Brain microvascular endothelial cell (primary cell): Measurements from ENCODE around the gene FBXO10.
"Not testable (repeated sequence)": the region's sequence is repeated elsewhere in the genome, so short reads cannot be mapped to it uniquely, and the experiment has no call there.

ENCODE experiments used
- DNase-seq: peaks from one replicate; pipeline ENCODE4 v3.0.0-alpha.2; 2020
- H3K27ac ChIP-seq: fragments of 250-450 bp; sonication (Bioruptor Pico); 2 replicates; pipeline ENCODE4 v1.5.1; 2020; ENCODE audit warnings: mild to moderate bottlenecking, moderate library complexity
- H3K27me3 ChIP-seq: fragments of 250-450 bp; sonication (Bioruptor Pico); replicated peaks from 2 replicates; pipeline ENCODE4 v1.5.1; 2020; ENCODE audit warnings: mild to moderate bottlenecking
- H3K36me3 ChIP-seq: fragments of 250-450 bp; sonication (Bioruptor Pico); replicated peaks from 2 replicates; pipeline ENCODE4 v1.5.1; 2020; ENCODE audit warnings: mild to moderate bottlenecking
- H3K4me3 ChIP-seq: 2 replicates; pipeline ENCODE4 v1.5.1; 2011; ENCODE audit warnings: low read depth, mild to moderate bottlenecking, control low read depth, low read length, moderate library complexity
- CTCF ChIP-seq: IDR thresholded peaks from 2 replicates; pipeline ENCODE4 v1.5.1; 2011; ENCODE audit warnings: low read depth, mild to moderate bottlenecking, moderate library complexity, low read length, control low read depth, inconsistent platforms; ENCODE audit errors: missing control alignments
- in situ Hi-C: cut with HindIII; loops from 2 replicates; pipeline ENCODE4 v1.10.0; 2017; ENCODE audit warnings: low sequenced_read_pairs, low pct_ligation_motif_present

Gene FBXO10

GRCh38 chr9:37486616-37487548 lies 89.3 kb downstream of the FBXO10 start:
- H3K27me3 ChIP-seq = no peaks in the 10 kb centered on the region
- H3K4me3 ChIP-seq = peak overlapping the region; percentile 85
- no peak for TF ChIP-seq CTCF
- DNase-seq = peak; percentile 78
- H3K36me3 ChIP-seq = peaks cover 16% of the 10 kb centered on the region
- H3K27ac ChIP-seq = peak overlapping the region; percentile 47
- in situ Hi-C loops = loop anchor here (25.0 kb wide), 1 partner anchor 100 kb away; the partner anchor contains the start of genes FBXO10 and TOMM5

DNA sequence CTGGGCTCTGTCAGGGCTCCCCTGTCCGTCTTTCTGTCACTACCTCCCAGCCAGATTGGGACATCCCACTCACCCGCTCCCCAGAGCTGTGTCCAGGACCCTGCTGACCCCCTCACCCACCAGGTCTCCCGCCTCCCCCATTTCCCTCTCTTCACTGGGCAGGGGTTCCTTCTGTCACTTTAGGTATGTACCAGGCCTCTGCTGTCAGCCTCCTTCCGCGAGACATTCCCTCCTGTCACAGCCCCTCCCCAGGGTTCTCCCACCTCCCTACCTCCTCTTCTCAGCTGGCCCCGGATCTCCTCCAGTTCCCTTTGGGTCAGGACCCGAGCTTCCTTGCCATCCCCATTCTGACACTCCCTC lies 89.9 kb downstream of the FBXO10 start:
- Histone ChIP-seq H3K36me3 (peaks cover 16% of the 10 kb centered on the region), H3K27me3 (no peaks in the 10 kb centered on the region), H3K27ac (peak overlapping the region; percentile 47), H3K4me3 (peak overlapping the region; percentile 85)
- in situ Hi-C loops = loop anchor here (25.0 kb wide), 1 partner anchor 101 kb away; the partner anchor contains the start of genes FBXO10 and TOMM5
- TF ChIP-seq CTCF = no peak
- no peak for DNase-seq

GRCh38 chr9:37485389-37486255 lies 90.6 kb downstream of the FBXO10 start, which contains the start of gene POLR1E:
TSS of gene POLR1E (plus strand) at chr9:37485948. CDS start at chr9:37486048, 100 bp downstream.
- peak within 1 kb of the TSS; percentile 47 for H3K27ac ChIP-seq
- in situ Hi-C loops = loop anchor here (25.0 kb wide), 1 partner anchor 102 kb away; the partner anchor contains the start of genes FBXO10 and TOMM5
- H3K27me3 ChIP-seq = no peaks in the 10 kb centered on the region
- DNase-seq = peak; percentile 90
- peaks cover 11% of the 10 kb centered on the region for H3K36me3 ChIP-seq
- TF ChIP-seq CTCF = no peak
- peak within 1 kb of the TSS; percentile 85 for H3K4me3 ChIP-seq

DNA sequence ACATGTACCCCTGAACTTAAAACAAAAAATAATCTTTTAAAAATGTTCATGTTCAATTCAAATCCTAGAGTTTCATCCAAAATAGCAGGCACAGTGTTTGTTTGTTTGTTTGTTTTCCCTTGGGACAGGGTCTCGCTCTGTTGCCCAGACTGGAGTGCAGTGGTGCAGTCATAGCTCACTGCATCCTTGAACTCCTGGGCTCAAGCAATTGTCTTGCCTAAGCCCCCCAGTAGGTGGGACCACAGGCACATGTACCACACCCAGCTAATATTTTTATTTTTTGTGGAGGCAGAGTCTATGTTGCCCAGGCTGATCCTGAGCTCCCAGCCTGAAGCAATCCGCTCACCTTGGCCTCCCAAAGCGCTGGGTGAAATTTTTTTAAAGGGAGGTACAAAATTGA lies 95.4 kb downstream of the FBXO10 start:
- no peak overlapping the region for H3K4me3 ChIP-seq

DNA sequence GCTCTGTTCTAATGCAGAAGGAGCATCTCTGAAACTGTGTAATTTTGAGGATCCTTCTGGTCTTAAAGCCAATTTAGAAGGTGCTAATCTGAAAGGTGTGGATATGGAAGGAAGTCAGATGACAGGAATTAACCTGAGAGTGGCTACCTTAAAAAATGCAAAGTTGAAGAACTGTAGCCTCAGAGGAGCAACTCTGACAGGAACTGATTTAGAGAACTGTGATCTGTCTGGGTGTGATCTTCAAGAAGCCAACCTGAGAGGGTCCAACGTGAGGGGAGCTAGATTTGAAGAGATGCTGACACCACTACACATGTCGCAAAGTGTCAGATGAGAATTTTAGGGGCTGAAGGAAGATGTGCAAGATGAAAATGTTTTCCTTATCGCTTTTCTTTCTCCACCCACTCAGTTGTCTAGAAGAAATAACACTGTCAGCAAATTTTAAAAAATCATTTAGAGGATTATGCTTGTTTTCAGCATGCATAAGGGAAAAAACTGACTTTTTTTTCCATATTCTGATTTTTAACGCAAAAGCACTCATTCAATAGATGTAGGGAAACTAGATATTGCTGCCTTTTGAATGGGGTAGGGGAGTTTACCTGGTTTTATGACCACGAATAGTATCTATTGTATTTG lies 98.1 kb downstream of the FBXO10 start:
- not testable (repeated sequence) for H3K4me3 ChIP-seq, H3K36me3 ChIP-seq, H3K27ac ChIP-seq, H3K27me3 ChIP-seq, DNase-seq
- in situ Hi-C loops = loop anchor here (25.0 kb wide), 1 partner anchor 109 kb away; the partner anchor contains the start of genes FBXO10 and TOMM5

More for the DNA sequence above, 95.4 kb downstream of the FBXO10 start:
- H3K27ac ChIP-seq = no peak overlapping the region
- no peak for TF ChIP-seq CTCF
- DNase-seq = no peak
- in situ Hi-C loops = loop anchor here (25.0 kb wide), 1 partner anchor 107 kb away; the partner anchor contains the start of genes FBXO10 and TOMM5
- no peaks in the 10 kb centered on the region for H3K36me3 ChIP-seq
- no peaks in the 10 kb centered on the region for H3K27me3 ChIP-seq

GRCh38 chr9:37477443-37477842 lies 98.7 kb downstream of the FBXO10 start:
- H3K4me3 ChIP-seq, H3K27ac ChIP-seq, DNase-seq, H3K27me3 ChIP-seq, H3K36me3 ChIP-seq: not testable (repeated sequence)
- in situ Hi-C loops = loop anchor here (25.0 kb wide), 1 partner anchor 110 kb away; the partner anchor contains the start of genes FBXO10 and TOMM5
